GM06990 (cell line): ENCODE measurements around the gene NPAS3.

Source experiments
- DNase-seq: peaks from one replicate; pipeline ENCODE4 v3.0.0-alpha.2; 2011; ENCODE audit not compliant: insufficient read length; ENCODE audit errors: extremely low read depth
- H3K27me3 ChIP-seq: replicated peaks from 2 replicates; pipeline ENCODE4 v1.6.0; 2011; ENCODE audit warnings: low read length; ENCODE audit not compliant: control insufficient read depth, insufficient read depth
- H3K36me3 ChIP-seq: 2 replicates; pipeline ENCODE4 v1.5.1; 2011; ENCODE audit warnings: low read length; ENCODE audit not compliant: control insufficient read depth, insufficient read depth
- H3K4me3 ChIP-seq: replicated peaks from 2 replicates; pipeline ENCODE4 v1.5.1; 2011; ENCODE audit warnings: low read depth, mild to moderate bottlenecking, control low read depth, low read length
- TF ChIP-seq, protein P1 (sequence below): IDR thresholded peaks from 2 replicates; pipeline ENCODE4 v1.5.1; 2011; ENCODE audit warnings: low read length, control low read depth, mild to moderate bottlenecking, inconsistent platforms; ENCODE audit not compliant: insufficient read depth, poor library complexity, severe bottlenecking

Gene NPAS3

DNA sequence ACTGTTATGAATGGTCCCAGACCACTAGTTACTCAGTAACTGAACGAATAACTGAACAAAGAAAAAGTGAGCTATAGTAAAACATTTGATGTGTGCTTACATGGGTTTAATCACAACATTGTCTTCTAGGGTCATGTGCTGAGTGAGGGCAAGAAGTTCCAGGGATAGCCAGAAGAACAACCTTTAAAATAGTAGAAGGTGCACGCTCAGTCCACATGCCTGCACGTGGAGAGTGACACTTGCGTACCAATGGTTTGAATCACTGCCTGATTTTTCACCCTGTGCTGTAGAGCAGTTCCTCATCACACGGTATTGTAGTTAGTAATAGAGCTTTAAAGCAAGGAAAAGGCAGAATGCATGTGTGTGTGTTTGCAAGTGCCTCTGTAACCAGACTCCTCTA is 788.0 kb downstream of the NPAS3 start:
- Histone ChIP-seq H3K27me3 (no peaks in the 10 kb centered on the region), H3K36me3 (no peaks in the 10 kb centered on the region), H3K4me3 (no peak overlapping the region)
- TF ChIP-seq, protein P1, sequence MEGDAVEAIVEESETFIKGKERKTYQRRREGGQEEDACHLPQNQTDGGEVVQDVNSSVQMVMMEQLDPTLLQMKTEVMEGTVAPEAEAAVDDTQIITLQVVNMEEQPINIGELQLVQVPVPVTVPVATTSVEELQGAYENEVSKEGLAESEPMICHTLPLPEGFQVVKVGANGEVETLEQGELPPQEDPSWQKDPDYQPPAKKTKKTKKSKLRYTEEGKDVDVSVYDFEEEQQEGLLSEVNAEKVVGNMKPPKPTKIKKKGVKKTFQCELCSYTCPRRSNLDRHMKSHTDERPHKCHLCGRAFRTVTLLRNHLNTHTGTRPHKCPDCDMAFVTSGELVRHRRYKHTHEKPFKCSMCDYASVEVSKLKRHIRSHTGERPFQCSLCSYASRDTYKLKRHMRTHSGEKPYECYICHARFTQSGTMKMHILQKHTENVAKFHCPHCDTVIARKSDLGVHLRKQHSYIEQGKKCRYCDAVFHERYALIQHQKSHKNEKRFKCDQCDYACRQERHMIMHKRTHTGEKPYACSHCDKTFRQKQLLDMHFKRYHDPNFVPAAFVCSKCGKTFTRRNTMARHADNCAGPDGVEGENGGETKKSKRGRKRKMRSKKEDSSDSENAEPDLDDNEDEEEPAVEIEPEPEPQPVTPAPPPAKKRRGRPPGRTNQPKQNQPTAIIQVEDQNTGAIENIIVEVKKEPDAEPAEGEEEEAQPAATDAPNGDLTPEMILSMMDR: no peak
- no peak for DNase-seq

DNA sequence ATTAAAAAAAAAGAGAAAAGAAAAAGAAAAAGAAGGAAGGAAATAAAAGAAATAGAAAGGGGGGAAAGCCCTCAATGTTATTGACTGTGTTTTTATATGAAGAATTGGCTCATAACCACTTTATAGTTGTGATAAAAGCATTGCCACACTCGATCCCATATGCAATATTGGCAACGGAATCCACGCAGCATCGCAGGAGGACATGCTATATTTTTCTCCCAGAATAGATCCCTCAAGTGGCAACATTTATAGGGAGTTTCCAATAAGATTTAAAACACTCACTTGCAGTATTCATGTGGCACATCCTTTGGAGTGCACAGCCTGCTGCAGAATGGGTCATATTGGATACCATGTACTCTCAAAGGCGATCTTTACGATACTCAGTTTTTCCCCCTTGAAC is 788.9 kb downstream of the NPAS3 start:
- no peaks in the 10 kb centered on the region for H3K36me3 ChIP-seq
- DNase-seq: no peak
- no peaks in the 10 kb centered on the region for H3K27me3 ChIP-seq
- H3K4me3 ChIP-seq: no peak overlapping the region
- TF ChIP-seq, protein P1: no peak

DNA sequence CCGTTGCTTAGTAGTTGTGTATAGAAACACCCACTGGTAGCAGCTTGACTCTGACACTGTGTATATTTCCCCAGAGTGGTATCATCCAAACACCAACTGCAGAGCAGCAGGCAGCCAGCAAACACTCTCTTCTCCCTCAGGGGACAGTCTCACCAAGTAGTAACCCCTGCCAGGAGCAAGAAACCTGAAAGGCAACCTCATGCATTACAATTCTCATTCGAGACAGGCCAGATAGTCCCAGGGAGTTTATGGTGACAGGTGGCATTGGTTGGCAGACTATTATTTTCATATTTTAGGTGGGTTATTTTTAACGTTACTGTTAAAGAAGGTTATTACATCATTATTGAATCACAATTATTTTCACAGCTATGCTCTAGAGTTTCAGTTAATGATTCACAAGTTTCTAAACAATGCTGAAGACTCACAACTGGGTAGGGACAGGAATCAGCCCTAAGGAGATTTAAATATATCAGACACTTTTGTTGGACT is 789.4 kb downstream of the NPAS3 start:
- Histone ChIP-seq H3K27me3 (no peaks in the 10 kb centered on the region), H3K36me3 (no peaks in the 10 kb centered on the region), H3K4me3 (no peak overlapping the region)
- TF ChIP-seq, protein P1: no peak
- DNase-seq: no peak

DNA sequence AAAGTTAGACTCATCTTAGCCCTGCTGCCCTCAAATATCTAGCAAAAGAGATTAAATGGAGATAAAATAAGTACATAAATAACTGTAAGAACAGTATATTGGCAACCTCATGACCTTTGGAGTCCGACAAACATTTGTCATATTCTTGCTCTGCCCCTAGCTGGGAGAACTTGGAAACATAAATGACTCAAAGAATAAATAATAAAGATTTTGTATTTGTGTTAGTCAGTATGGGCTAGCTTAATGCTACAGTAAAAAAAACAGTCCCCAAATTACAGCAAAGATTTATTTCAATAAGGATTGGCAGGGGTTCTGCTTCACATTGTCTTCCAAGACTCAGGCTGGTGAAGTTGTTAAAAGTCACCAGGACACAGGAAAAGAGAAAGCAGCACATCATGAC is 791.5 kb downstream of the NPAS3 start:
- H3K36me3 ChIP-seq: no peaks in the 10 kb centered on the region
- H3K4me3 ChIP-seq: no peak overlapping the region
- TF ChIP-seq, protein P1: no peak
- H3K27me3 ChIP-seq: no peaks in the 10 kb centered on the region
- DNase-seq: no peak

DNA sequence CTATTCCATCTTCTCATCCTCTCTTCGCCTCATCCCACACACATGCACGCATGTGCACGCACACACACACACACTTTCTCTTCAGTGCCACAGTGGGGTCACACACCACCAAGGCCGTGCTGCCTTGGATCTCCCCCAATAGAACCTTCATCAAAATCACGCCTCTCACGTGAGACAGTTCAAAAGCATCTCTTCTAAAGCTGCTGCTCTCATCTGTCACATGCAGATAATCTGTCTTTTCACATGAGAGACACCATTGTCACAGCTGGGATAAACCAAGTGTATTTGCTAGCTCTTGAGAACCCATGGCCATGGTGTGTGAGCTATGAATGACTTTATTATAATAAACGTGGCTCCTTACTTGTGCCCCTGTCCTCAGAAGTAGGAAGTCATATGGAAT is 793.5 kb downstream of the NPAS3 start:
- no peak for DNase-seq
- H3K4me3 ChIP-seq: no peak overlapping the region
- TF ChIP-seq, protein P1: no peak
- H3K36me3 ChIP-seq: no peaks in the 10 kb centered on the region
- H3K27me3 ChIP-seq: no peaks in the 10 kb centered on the region

- H3K27me3 ChIP-seq: no peaks in the 10 kb centered on the region
- DNase-seq: no peak
- H3K36me3 ChIP-seq: no peaks in the 10 kb centered on the region
- TF ChIP-seq, protein P1: no peak
- H3K4me3 ChIP-seq: no peak overlapping the region
These were observed 794.6 kb downstream of the NPAS3 start for GRCh38 chr14:33733310-33733709.
